ENCODE results near the gene HK2. TPM values are rescaled to one million over a fixed set of nuclear protein-coding genes. Genes with fewer than 3 reads are reported as not detected.

The HK2 gene
- total RNA-seq, 2 donors from 2014 or later, result 162 to 396 TPM

DNA sequence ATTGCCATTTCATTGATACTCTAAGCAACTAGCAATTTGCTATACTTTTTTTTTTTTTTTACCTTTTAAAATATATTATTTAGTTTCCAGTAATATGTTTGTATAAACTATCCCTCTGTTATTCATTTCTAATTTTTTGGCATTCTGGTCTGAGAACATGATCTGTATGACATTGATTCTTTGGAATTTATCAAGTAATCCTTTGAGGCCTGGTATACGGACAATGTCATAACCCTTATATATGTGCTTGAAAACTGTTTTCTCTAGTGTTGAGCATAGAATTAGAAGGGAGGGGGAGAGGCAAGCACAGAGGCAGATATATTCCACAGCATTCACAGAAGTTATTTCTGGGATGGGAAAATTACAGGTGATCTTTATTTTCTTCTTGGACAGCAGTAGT, 76.3 kb downstream of the HK2 start:
- Histone ChIP-seq H3K27ac (no peak overlapping the region), H3K27me3 (no peaks in the 10 kb centered on the region), H3K4me1 (no peaks in the 10 kb centered on the region), H3K9ac (ENCODE audit: low read depth in 2 of 2, low read length in 2 of 2) (no peak overlapping the region), H3K9me3 (no peaks in the 10 kb centered on the region), H3K36me3 (no peaks in the 10 kb centered on the region), H3K4me3 (no peak overlapping the region)
- intact Hi-C loops (cut with DNase I), result loop anchor here (10.0 kb wide), 1 partner anchor 155 kb away; no protein-coding TSS in a partner anchor
- TF ChIP-seq, protein P1, sequence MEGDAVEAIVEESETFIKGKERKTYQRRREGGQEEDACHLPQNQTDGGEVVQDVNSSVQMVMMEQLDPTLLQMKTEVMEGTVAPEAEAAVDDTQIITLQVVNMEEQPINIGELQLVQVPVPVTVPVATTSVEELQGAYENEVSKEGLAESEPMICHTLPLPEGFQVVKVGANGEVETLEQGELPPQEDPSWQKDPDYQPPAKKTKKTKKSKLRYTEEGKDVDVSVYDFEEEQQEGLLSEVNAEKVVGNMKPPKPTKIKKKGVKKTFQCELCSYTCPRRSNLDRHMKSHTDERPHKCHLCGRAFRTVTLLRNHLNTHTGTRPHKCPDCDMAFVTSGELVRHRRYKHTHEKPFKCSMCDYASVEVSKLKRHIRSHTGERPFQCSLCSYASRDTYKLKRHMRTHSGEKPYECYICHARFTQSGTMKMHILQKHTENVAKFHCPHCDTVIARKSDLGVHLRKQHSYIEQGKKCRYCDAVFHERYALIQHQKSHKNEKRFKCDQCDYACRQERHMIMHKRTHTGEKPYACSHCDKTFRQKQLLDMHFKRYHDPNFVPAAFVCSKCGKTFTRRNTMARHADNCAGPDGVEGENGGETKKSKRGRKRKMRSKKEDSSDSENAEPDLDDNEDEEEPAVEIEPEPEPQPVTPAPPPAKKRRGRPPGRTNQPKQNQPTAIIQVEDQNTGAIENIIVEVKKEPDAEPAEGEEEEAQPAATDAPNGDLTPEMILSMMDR (IDR thresholded peaks at IDR 0.05), result no peak
- DNase-seq, result no peak

DNA sequence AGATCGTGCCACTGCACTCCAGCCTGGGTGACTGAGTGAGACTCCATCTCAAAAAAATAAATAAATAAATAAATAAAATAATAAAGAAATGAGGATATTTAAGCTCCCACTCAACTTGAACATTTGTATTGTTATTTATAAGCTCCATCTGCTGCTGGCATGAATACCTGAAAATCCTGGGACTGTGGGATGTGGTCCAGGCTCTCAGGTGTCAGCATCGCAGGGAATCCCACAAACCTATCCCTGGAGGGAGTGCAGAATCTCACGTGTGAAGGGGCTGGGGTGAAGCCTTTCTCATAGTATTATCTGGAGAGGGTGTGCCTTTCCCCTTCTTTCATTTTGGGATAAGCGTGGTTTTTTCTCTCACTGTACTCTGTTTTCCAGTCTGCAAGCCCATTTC, 77.1 kb downstream of the HK2 start:
- H3K36me3 ChIP-seq, result no peaks in the 10 kb centered on the region
- no peak for DNase-seq
- H3K4me1 ChIP-seq, result no peaks in the 10 kb centered on the region
- H3K9me3 ChIP-seq, result no peaks in the 10 kb centered on the region
- intact Hi-C loops (cut with DNase I), result loop anchor here (10.0 kb wide), 1 partner anchor 154 kb away; no protein-coding TSS in a partner anchor
- H3K27me3 ChIP-seq, result no peaks in the 10 kb centered on the region
- H3K9ac ChIP-seq (ENCODE audit: low read depth in 2 of 2, low read length in 2 of 2), result no peak overlapping the region
- TF ChIP-seq, protein P1 (IDR thresholded peaks at IDR 0.05), result no peak
- H3K4me3 ChIP-seq, result no peak overlapping the region
- H3K27ac ChIP-seq, result no peak overlapping the region

DNA sequence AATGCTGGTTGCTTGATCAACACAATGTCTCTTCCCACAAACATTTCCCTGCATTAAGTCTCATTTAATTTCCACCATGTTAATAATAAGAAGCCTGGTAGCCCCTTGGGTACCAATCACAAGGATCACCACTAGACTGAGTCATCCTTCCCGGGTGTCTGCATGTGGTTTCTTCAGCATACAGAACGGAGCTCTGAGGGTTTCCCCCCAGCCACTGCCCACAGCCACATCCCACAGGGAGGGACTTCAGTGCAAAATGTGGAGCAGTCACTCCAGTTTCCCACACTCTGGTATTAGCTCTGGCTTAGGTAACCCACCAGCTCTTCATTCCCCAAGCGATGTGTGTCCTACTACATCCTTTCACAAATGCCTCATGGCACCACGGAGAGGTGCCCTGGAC, 81.8 kb downstream of the HK2 start:
- no peak overlapping the region for H3K9ac ChIP-seq (ENCODE audit: low read depth in 2 of 2, low read length in 2 of 2)
- no peak overlapping the region for H3K27ac ChIP-seq
- no peaks in the 10 kb centered on the region for H3K27me3 ChIP-seq
- H3K4me1 ChIP-seq, result no peaks in the 10 kb centered on the region
- no peaks in the 10 kb centered on the region for H3K9me3 ChIP-seq
- no peaks in the 10 kb centered on the region for H3K36me3 ChIP-seq
- intact Hi-C loops (cut with DNase I), result loop anchor here (10.0 kb wide), 1 partner anchor 149 kb away; no protein-coding TSS in a partner anchor
- no peak overlapping the region for H3K4me3 ChIP-seq
- no peak for DNase-seq
- TF ChIP-seq, protein P1 (IDR thresholded peaks at IDR 0.05), result no peak

DNA sequence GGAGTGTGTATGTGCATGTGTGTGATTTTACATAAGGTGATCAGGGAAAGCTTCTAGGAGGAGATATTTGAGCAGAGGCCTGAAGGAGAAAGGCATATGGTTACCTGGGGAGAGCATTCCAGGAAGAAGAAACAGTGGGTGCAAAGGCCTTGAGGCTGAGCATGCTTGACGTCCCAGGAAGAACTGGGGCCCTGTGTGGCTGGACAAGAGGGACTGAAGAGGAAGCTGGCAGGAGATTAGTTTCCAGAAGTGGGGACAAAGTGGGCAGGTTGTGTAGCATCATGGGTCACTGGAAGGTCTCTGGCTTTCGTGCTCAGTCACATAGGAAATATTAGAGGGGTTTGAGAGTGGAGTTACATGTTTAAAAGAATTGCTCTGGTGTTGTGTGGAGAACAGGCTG, 82.5 kb downstream of the HK2 start:
- Histone ChIP-seq H3K9me3 (no peaks in the 10 kb centered on the region), H3K4me3 (no peak overlapping the region), H3K27ac (no peak overlapping the region), H3K27me3 (no peaks in the 10 kb centered on the region), H3K9ac (ENCODE audit: low read depth in 2 of 2, low read length in 2 of 2) (no peak overlapping the region), H3K36me3 (no peaks in the 10 kb centered on the region), H3K4me1 (no peaks in the 10 kb centered on the region)
- intact Hi-C loops (cut with DNase I), result loop anchor here (10.0 kb wide), 1 partner anchor 148 kb away; no protein-coding TSS in a partner anchor
- no peak for DNase-seq
- TF ChIP-seq, protein P1 (IDR thresholded peaks at IDR 0.05), result no peak

DNA sequence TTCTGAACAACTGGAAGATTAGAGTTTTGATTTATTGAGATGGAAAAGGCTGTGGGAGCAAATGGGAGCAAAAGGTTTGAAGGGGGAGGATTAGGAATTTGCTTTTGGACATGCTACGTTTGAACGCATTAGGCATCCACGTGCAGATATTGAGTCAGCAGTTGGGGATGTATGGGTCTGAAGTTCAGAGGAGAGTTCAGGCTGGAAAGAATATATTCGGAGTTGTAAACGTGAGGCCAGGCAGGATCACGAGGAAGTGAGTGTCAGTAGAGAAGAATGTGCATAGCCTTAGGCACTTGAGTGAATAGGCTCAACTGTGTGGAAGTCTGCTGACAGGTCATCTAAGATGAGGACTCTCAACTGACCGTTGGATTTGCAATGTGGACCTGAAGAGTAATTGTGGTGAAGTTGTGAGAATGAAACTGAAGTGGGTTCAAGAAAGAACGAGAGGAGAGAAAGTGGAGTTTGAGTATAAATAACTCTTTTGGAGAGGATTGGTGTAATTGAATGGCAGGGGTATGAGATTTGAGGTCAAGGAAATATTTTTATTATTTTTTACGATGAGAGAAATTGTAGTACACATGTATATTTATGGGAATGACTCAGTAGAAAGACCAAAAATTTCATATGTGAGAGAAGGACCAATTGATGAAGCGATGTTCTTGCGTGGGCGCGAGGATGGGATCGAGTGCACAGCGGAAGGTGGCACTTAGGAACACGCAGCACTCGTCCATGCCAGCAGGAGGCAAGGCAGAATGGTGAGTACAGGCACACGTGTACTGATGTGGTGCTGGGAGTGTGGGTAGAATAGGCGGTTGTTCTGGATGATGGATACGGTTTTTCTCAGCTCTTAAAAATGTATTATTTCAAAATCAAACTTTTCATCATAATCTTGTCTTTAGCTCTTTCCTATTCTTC, 84.0 kb downstream of the HK2 start:
- no peak overlapping the region for H3K4me3 ChIP-seq
- H3K9ac ChIP-seq (ENCODE audit: low read depth in 2 of 2, low read length in 2 of 2), result no peak overlapping the region
- H3K4me1 ChIP-seq, result no peaks in the 10 kb centered on the region
- H3K36me3 ChIP-seq, result no peaks in the 10 kb centered on the region
- TF ChIP-seq, protein P1 (IDR thresholded peaks at IDR 0.05), result no peak
- H3K27ac ChIP-seq, result no peak overlapping the region
- no peaks in the 10 kb centered on the region for H3K27me3 ChIP-seq
- DNase-seq, result no peak
- no peaks in the 10 kb centered on the region for H3K9me3 ChIP-seq
- intact Hi-C loops (cut with DNase I), result loop anchor here (10.0 kb wide), 1 partner anchor 147 kb away; no protein-coding TSS in a partner anchor

Data from colonic mucosa (tissue), 4 donors.